HG02571 (cell line): ENCODE results near the gene DRGX.

Source experiments
- ATAC-seq: cut with Tn5 transposase; IDR thresholded peaks from one replicate; pipeline ENCODE4 v1.9.1; 2021; ENCODE audit warnings: mild to moderate bottlenecking, moderate library complexity; ENCODE audit not compliant: unreplicated experiment

DRGX gene

DNA sequence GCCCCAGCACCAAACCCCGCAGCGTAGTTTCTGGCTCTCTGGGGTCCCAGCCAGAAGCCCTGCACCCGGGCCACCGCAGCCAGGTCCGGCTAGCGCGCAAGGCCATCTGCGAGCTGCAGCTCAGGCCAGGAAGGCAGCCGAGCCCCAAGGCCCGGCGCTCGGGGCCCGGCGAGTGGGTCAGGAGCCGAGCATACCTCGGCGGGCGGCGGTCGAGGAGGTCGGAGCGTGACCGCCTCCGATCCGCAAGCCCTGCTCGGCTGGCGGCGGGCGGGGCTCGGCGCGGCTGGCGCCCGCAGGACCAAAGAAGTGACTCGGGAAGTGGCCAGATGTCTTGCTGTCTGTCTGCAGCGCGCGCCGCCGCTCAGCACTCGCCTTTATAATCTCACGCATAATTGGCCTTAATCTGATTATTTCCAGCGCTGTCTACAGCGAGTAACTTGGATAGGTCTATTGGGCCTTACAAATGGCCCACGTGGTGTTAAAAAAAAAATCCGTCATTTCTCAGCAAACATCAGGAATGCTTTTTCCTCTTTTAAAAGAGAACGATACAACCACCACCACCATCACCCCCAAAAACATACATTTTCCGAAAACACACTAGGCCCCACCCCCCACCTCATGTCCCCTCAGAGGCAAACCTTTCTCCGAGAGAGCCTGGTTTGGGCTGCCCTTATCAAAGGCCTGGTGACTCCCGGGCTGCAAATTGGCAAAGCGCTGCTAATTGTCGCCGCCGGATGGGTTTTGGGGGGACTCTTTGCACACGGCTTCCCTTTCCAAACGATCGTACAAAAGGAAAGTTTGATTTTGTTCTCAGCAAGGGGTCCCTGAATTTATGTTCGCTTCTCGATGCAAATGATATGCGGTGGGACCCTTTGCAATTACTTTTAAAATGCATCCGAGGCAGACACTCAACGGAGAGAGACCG lies at the start of gene DRGX:
TSS of gene DRGX (minus strand) at position 349 of the 925 bp plus-strand sequence. CDS start 649 bp downstream, outside the sequence.
- no peak for ATAC-seq

- ATAC-seq: no peak
Observed at GRCh38 chr10:49444349-49444748, 48.5 kb upstream of the DRGX start.

DNA sequence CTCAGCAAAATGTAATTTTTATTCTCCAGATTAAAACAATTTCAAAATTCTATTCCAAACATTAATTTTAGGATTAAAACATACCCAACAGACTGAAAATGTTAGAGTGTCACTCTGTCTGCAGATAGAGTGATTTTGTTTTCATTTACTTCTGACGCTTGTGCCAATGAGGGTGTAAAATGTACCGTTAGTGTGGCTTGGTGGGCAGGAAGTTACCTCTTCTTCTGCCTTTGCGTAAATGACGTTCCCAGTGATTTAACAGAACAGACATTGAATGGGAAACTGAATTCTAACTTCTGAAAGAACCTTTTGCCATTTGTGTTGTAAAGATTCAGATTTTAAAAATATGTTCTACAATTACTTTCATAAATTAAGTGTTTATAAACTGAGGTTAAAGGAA lies 47.0 kb upstream of the DRGX start:
- no peak for ATAC-seq

DNA sequence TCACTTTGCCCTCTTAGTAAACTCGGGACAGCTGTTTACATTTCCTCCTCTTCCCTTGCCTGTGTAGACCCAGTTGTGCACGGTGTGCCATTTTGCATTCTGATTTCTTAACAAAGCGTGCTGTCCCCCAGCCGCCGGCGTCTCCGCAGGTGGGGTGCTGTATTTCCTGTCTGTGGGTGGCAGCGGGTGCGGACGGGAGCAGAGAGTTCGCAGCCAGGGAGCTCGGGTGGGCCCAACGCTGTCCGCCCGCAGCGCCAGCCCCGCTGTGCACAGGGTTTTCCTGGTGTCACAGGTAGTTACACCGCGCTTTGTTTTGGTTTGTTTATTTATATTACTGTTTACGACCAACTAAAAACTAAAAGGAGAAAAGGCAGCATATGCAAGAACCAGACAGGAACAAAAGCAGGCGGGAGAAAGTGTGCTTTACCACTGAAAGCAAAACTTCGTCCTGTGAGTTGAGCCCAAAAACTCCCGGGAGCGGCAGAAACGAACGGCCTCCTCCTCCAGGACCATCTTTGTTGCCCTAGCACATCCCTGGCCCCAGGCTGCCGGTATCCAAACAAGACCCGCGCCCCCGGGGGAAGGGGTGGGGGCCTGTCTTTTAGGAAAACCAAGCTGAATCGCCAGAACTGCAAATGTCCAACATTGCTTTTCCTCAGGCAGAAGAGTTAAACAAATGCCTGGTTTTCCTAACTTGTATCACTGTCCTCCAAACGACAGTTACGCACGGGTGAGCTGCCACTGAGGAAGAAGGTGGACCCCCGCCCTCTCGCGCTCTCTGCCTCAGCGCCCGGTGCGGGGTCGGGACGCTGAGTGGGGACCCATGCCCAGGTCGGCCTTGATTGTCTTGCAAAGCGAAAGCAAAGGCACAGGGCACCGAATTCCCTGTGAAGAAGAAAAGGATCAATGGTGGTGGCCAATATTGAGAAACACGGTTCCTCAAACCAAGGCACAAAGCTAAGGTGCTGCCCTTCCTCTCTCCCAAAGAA lies 45.9 kb upstream of the DRGX start:
- no peak for ATAC-seq

DNA sequence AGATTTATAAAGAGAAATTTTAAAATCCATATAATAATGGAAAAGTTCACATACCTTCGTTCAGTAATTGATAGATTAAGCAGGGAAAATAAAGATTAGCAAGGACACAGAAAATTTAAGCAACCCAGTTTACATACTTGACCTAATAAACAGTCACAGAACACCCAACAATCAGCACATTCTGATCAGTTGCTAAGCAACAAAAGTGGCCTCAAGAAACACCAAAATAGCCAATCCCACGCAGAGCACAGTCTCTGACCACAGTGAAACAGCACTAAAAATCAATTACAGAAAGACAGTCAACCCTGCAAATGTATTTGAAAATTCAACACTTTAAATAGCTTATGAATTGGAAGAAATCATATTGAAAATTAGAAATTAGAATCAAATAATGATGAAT lies 39.3 kb upstream of the DRGX start:
- ATAC-seq: no peak

- no peak for ATAC-seq
Observed at GRCh38 chr10:49433069-49433468, 37.2 kb upstream of the DRGX start.

- no peak for ATAC-seq
Observed at GRCh38 chr10:49431426-49431825, 35.5 kb upstream of the DRGX start.

DNA sequence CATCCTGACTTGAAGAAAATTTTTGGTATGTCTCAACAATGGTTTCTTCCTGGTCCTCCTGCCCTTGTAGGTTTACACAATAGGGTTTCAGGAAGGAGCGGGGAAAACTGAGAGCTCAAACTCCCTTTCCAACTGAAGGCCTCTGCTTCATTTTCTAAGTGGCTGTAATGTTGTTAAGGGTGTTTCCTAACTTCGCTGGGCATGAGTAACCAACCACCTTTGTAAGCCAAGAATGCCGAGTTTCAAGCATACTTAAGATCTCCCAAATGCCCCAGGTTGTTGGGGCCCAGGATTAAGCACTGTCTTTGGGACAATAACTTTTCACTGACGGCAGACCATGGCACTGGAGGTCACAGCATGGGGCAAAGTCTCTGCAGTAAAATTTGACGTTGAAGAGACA lies 33.6 kb upstream of the DRGX start:
- ATAC-seq: no peak

DNA sequence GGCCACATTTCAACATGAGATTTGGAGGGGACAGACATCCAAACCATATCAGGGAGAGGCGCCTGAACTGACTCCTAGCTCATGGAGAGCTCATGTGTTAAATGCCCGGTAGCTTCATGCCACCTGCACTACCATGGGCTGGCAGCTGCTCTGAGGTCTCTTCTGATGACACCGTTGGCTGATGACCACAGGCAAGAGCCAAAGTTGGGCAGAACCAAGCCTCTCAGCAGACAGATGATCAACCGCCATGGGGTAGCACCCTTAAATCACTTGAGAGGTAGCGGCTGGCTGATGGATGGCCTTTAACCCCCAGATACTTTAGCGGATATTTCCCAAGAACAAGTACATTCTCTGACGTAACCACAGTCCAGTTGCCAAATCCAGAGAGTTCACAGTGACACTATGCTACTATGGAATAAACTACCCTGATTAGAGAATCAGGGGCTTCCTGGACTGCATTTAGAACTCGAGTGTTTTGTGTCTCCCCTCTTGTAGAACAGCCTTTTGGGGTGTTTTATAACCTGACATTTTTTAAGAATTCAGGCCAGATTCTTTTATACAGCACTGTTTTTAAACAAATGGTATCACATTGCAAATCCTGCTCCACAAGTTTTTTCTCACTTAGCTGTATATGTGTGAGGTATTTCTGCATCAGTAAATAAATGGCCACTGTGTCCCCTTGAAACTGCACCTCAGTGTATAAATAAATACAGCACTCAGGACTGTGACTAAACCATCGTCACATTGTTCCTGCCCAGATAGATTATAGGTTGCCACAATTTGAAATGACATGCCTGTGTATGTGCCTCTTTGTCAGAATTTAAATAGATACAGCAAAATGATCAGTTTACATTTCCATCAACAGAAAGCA lies 30.8 kb upstream of the DRGX start:
- no peak for ATAC-seq

DNA sequence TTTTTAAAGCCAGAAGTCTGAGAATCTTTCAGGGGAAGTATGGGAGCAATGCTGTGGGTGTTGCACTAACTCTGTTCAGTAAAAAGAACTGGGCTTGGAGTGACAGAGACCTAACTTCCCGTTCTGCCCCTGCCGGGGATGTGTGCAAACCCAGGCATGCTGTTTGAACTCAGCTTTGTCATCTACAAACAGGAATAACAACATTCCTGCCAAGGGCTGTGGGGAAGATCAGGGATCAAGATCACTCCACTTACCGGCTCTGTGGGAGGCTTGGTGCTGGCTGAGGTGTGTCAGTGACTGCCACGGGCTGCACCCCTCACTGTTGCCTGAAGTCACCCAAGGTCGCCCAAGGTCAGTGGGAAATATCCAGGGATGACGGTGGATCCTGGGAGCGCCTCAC lies 23.1 kb upstream of the DRGX start:
- no peak for ATAC-seq

- ATAC-seq: no peak
Observed at GRCh38 chr10:49418328-49418727, 22.4 kb upstream of the DRGX start.

DNA sequence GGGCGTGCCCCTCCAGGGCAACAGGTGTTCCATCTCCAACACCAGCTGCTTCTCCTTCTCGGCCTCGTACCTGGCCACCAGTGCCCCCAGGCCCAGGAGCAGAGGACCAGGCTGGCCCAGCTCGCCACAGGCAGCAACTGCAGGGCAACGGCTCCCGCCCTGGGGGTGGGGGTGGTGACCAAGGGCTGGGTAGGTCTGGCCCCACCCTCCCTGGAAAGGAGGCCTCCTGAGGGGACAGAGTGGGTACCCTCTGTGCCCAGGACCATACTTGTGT lies 22.1 kb upstream of the DRGX start:
- ATAC-seq: no peak

DNA sequence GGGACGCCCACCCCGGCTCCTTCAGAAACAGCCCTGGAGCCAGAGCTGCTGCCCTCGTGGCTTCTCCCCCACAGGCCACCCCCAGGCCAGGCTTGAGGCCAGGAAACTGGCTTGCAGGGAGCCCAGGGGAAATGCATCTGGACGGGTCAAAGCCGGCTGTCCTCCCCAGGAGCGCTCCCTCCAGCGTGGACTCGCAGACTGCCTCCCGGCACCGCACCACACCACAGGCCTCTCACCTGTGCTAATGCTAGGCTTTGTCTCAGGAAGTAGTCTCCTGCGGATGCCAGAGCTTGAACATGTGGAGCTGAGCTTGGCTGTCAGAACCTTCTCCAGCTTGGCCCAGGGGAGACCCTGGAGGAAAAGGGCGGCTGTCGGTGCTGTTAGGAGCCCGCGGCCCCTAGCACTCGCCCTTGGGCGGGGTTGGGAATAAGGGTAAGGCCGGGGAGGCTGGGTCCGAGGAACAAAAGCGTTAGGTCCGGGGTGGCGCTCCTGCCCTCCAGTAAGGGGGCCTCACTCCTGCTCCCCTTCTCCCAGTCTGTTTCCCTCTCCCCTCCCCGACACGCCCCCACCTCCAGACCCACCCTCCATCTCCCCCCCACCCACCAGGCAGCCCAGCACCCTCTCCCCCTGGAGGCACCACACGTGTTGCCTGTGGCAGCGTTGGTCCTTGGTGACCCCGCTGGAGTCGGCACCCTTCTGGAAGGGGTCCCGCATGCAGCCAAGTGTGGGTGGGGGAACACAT lies 21.6 kb upstream of the DRGX start:
- no peak for ATAC-seq

DNA sequence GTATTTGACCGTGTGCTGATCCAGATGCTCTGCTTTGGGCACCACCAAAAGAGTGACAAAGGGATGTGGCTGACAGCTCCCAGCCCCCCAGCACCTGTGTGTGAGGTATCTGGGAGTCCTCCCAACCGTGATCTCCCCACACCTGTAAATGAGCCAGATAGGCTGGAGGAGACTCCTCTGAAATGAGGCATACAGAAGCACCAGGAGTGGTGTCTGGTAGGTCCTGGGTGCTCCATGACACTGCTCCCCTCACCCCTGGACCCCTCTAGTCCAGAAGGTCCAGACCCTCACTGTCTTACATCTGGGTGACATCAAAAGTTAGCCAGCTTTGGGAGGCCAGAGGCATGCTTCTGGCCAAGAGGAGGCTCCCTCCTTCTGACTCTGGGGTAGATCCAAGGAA lies 20.0 kb upstream of the DRGX start:
- no peak for ATAC-seq

DNA sequence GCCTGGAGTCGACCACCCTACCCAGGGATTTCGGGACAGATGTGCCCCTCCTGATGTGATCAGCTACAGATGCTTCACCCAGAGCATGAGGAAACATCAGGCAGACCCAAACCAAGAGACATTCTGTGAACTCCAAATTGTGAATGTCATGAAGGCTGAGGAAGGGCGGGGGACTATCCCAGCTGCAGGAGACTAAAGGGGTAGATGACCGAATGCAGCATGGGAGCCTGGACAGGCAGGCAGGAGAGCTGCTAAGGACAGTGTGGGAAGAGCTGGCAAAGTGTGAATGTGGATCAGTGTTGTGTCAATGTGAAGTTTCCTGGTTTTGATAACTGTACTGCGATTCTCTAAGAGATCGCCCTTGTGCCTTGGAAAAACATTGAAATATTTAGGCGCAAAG lies 19.2 kb upstream of the DRGX start:
- ATAC-seq: no peak

GRCh38 chr10:49414496-49414895 lies 18.6 kb upstream of the DRGX start:
- ATAC-seq: no peak

DNA sequence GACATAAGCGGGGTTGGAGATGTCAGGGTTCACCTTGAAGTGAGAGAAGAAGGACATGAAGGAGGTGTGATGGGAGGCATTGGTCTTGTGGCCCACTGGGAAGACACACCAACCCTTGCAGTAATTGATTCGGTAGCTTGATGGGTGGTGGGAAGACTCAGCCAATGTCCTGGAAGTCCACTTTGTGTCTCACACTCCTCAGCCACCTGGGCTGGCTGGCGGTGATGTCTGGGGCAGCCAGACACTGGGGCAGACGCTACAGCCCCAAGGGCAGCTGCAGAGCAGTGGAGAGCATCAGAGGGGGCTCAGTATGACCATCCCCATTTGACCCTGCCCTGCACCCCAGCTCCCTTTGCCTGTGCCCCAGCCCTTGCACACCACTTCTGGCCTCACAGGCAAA lies 16.7 kb upstream of the DRGX start:
- ATAC-seq: no peak

DNA sequence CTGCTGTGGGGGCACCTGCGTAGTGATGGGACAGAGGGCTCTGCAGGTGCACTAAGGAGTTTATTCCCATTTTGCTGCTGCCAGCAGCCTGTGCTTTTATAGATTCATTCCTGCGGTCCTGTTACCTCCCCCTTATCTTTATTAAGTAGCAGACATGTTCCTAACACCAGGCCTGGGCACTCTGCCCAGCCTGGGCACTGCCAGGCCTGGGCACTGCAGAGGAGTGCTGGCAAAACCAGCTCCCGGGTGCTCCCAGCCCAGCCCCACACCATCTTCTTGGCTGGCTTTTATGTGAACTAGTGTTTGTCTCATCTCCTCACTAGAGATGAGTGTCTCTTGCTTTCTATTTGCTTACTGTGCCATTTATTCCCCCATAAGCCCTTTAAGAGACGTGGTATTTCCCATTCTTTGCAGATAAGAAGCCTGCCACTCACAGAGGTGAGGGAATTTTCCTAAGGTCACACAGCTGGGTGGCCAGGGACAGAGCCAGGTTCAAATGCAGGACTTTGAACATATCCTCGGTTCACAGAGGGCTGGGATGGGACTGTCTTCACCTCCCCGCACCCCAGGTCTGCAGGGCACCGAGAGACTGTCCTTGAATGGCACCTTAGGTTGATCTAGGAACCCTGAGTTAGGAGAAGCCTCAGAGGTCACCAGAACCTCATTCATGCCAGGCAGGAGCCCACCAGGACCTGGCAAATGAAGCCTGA lies 14.6 kb upstream of the DRGX start:
- ATAC-seq: no peak

DNA sequence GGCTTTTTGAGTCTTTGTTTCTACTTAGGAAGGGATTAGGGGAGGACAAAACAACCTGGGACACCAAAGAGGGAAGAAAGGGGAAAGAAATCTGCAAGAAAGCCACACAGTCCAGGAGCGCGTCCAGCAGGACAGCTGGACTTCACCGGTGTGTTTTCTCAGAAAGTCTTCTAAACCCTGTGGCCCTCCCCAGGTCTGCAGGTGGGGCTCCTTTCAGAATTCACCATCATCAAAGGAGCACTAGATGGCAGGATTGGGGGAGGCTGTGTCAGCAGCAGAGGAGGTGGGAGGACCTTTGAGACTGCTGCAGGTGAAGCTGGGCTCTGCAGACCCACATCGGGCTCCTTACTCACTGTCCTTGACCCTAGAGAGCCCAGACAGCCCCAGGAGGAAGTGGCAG lies 13.9 kb upstream of the DRGX start:
- no peak for ATAC-seq
